MM.1S (cell line): ENCODE data around the gene RB1.

Experiments
- DNase-seq: peaks from one replicate; pipeline ENCODE4 v3.0.0-alpha.2; 2015
- H2AFZ ChIP-seq: fragments of 300-600 bp; sonication (generic); 2 replicates; pipeline ENCODE4 v1.6.0; 2016; ENCODE audit warnings: antibody characterized with exemption, low read length
- H3F3A ChIP-seq: fragments of 300-600 bp; sonication (generic); 2 replicates; pipeline ENCODE4 v1.6.1; 2016; ENCODE audit warnings: mild to moderate bottlenecking, antibody characterized with exemption, low read length, moderate library complexity, mixed read lengths; ENCODE audit not compliant: insufficient read depth
- H3K27ac ChIP-seq: fragments of 300-600 bp; sonication (generic); 2 replicates; pipeline ENCODE4 v1.5.1; 2016; ENCODE audit warnings: mild to moderate bottlenecking, low read length
- H3K27me3 ChIP-seq: fragments of 300-600 bp; sonication (generic); replicated peaks from 2 replicates; pipeline ENCODE4 v1.6.0; 2016; ENCODE audit warnings: low read length; ENCODE audit not compliant: insufficient read depth
- H3K36me3 ChIP-seq: fragments of 300-600 bp; sonication (generic); replicated peaks from 2 replicates; pipeline ENCODE4 v1.6.1; 2016; ENCODE audit warnings: mild to moderate bottlenecking, low read length, mixed read lengths; ENCODE audit not compliant: insufficient read depth
- H3K4me1 ChIP-seq: fragments of 300-600 bp; sonication (generic); 2 replicates; pipeline ENCODE4 v1.6.1; 2016; ENCODE audit warnings: low read length, mixed read lengths
- H3K4me2 ChIP-seq: fragments of 300-600 bp; sonication (generic); 2 replicates; pipeline ENCODE4 v1.6.0; 2016; ENCODE audit warnings: low read depth, low read length
- H3K4me3 ChIP-seq: fragments of 300-600 bp; sonication (generic); 2 replicates; pipeline ENCODE4 v1.5.1; 2016; ENCODE audit warnings: low read length, mixed read lengths
- H3K79me2 ChIP-seq: fragments of 300-600 bp; sonication (generic); 2 replicates; pipeline ENCODE4 v1.6.1; 2016; ENCODE audit warnings: mixed run types, low read length, mixed read lengths
- H3K9ac ChIP-seq: fragments of 300-600 bp; sonication (generic); 2 replicates; pipeline ENCODE4 v1.6.1; 2016; ENCODE audit warnings: low read length, mixed read lengths
- H3K9me2 ChIP-seq: fragments of 300-600 bp; sonication (generic); replicated peaks from 2 replicates; pipeline ENCODE4 v1.6.1; 2016; ENCODE audit warnings: mild to moderate bottlenecking, low read length, mixed read lengths; ENCODE audit not compliant: insufficient read depth
- H3K9me3 ChIP-seq: fragments of 300-600 bp; sonication (generic); replicated peaks from 2 replicates; pipeline ENCODE4 v1.6.1; 2016; ENCODE audit warnings: mild to moderate bottlenecking, low read length, mixed read lengths; ENCODE audit not compliant: insufficient read depth
- H4K20me1 ChIP-seq: fragments of 300-600 bp; sonication (generic); 2 replicates; pipeline ENCODE4 v1.6.1; 2016; ENCODE audit warnings: mild to moderate bottlenecking, low read length, moderate library complexity, mixed read lengths; ENCODE audit not compliant: insufficient read depth
- EZH2 ChIP-seq: fragments of 300-600 bp; sonication (generic); optimal IDR thresholded peaks from 2 replicates; pipeline ENCODE3; 2017; ENCODE audit warnings: low read depth, mild to moderate bottlenecking, antibody characterized with exemption, low read length, mixed read lengths
- EZH2phosphoT487 ChIP-seq: fragments of 300-600 bp; sonication (generic); IDR thresholded peaks from 2 replicates; pipeline ENCODE4 v1.6.1; 2018; ENCODE audit warnings: antibody characterized with exemption, low read length
- TF ChIP-seq, protein P1 (sequence below): fragments of 300-600 bp; sonication (generic); IDR thresholded peaks from 2 replicates; pipeline ENCODE4 v1.5.1; 2016; ENCODE audit warnings: antibody characterized with exemption, low read length, mixed read lengths

The RB1 gene

DNA sequence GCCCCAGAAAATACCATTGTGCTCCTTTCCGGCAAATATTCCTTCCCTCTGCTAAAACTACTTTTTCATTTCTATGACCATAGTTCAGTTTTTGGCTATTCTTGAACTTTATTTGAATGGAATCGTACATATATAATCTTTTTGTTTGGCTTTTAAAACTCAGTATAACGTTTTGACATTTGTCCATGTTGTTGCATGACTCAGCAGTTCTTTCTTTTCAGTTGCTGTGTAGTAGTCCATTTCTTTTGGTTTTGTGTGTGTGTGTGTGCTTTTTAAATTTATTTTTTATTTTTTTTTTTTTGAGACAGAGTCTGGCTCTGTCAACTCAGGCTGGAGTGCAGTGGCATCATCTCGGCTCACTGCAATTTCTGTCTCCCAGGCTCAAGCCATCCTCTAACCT lies 35.5 kb upstream of the RB1 start:
- Histone ChIP-seq H2AFZ (no peak overlapping the region), H3K9ac (no peak overlapping the region), H4K20me1 (no peaks in the 10 kb centered on the region), H3K4me2 (no peak overlapping the region), H3K9me2 (no peaks in the 10 kb centered on the region), H3K79me2 (no peaks in the 10 kb centered on the region), H3K27ac (no peak overlapping the region), H3K4me3 (no peak overlapping the region), H3K4me1 (no peaks in the 10 kb centered on the region), H3K36me3 (no peaks in the 10 kb centered on the region), H3K27me3 (no peaks in the 10 kb centered on the region), H3K9me3 (no peaks in the 10 kb centered on the region), H3F3A (no peaks in the 10 kb centered on the region)
- DNase-seq = no peak
- no peak for TF ChIP-seq EZH2
- TF ChIP-seq EZH2phosphoT487 = no peak

DNA sequence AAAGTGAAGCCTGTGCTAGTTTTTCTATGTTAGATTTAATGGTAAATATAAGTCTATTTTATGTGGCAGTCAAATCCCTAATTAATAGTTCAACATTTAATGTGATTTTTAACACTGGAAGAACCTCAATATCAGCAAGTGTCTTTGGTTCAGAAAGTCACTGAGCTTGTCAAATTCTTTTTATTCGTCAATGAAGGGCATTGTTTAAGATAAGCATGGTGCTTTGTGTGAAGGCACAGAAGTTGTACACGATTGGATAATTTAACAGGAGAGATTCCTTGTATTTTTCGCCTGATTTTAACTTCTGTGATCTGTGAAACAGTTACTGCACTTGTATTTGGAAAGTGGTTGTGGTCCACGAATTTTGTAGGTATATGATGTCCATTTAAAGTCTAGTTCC lies 30.2 kb upstream of the RB1 start:
- no peak for DNase-seq
- no peak overlapping the region for H3K9ac ChIP-seq

DNA sequence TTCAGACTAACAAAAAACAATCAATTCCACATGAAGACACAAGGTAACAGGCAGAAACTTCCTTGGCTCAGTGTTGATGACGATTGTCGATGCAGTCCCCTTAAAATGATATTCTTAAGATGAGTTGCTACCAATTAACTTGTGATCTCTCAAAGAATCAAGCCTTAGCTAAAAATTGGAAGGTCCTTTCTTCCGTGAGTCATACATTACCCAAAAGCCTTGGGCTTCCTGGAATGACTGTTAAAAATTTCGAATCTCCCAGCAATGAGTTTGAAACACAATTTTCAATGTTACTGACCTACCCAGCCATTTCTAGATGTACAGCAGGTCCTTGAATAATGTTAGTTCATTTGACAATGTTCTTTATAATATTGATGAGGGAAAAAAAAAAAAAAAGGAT lies 28.0 kb upstream of the RB1 start:
- DNase-seq = no peak
- H3K9me2 ChIP-seq = no peaks in the 10 kb centered on the region
- TF ChIP-seq, protein P1, sequence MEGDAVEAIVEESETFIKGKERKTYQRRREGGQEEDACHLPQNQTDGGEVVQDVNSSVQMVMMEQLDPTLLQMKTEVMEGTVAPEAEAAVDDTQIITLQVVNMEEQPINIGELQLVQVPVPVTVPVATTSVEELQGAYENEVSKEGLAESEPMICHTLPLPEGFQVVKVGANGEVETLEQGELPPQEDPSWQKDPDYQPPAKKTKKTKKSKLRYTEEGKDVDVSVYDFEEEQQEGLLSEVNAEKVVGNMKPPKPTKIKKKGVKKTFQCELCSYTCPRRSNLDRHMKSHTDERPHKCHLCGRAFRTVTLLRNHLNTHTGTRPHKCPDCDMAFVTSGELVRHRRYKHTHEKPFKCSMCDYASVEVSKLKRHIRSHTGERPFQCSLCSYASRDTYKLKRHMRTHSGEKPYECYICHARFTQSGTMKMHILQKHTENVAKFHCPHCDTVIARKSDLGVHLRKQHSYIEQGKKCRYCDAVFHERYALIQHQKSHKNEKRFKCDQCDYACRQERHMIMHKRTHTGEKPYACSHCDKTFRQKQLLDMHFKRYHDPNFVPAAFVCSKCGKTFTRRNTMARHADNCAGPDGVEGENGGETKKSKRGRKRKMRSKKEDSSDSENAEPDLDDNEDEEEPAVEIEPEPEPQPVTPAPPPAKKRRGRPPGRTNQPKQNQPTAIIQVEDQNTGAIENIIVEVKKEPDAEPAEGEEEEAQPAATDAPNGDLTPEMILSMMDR = no peak
- TF ChIP-seq EZH2phosphoT487 (no peak), EZH2 (no peak)
- H3K4me2 ChIP-seq = no peak overlapping the region
- H3K4me1 ChIP-seq = no peaks in the 10 kb centered on the region
- no peaks in the 10 kb centered on the region for H3K9me3 ChIP-seq
- no peaks in the 10 kb centered on the region for H4K20me1 ChIP-seq
- H2AFZ ChIP-seq = no peak overlapping the region
- no peaks in the 10 kb centered on the region for H3K36me3 ChIP-seq
- no peak overlapping the region for H3K4me3 ChIP-seq
- no peaks in the 10 kb centered on the region for H3K27me3 ChIP-seq
- H3K79me2 ChIP-seq = no peaks in the 10 kb centered on the region
- no peaks in the 10 kb centered on the region for H3F3A ChIP-seq
- H3K27ac ChIP-seq = no peak overlapping the region
- H3K9ac ChIP-seq = no peak overlapping the region

More for the DNA sequence above, 30.2 kb upstream of the RB1 start:
- H4K20me1 ChIP-seq = no peaks in the 10 kb centered on the region
- no peak overlapping the region for H3K4me2 ChIP-seq
- no peak overlapping the region for H3K27ac ChIP-seq
- H3K27me3 ChIP-seq = no peaks in the 10 kb centered on the region
- no peaks in the 10 kb centered on the region for H3K79me2 ChIP-seq
- no peak overlapping the region for H3K4me3 ChIP-seq
- no peaks in the 10 kb centered on the region for H3K36me3 ChIP-seq
- no peaks in the 10 kb centered on the region for H3K9me2 ChIP-seq
- TF ChIP-seq EZH2 = no peak
- TF ChIP-seq, protein P1 = no peak
- H2AFZ ChIP-seq = no peak overlapping the region
- no peaks in the 10 kb centered on the region for H3F3A ChIP-seq
- H3K9me3 ChIP-seq = no peaks in the 10 kb centered on the region
- no peaks in the 10 kb centered on the region for H3K4me1 ChIP-seq

DNA sequence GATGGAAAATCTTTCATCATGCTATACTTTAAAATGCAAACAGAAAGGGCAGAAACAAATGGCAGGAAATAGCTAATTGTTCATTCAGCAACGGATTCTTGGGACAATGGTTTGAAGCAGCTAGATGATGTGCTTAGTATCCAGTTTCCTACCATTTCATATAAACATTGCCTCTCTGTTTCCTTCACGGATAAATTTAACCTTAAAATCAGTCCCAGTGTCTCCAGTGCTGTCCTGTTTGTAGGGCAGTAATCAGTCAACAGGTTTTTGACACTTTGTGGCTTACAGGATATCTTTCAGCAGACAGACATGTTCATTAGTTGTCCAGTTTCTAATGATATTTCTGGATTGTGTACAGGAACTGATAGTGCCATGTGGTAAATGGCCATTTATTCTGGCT lies 24.7 kb upstream of the RB1 start:
- Histone ChIP-seq H4K20me1 (no peaks in the 10 kb centered on the region), H3K36me3 (no peaks in the 10 kb centered on the region), H3F3A (no peaks in the 10 kb centered on the region), H3K27ac (no peak overlapping the region), H3K27me3 (no peaks in the 10 kb centered on the region), H3K4me2 (no peak overlapping the region), H3K9ac (no peak overlapping the region), H3K4me1 (no peaks in the 10 kb centered on the region), H3K9me3 (no peaks in the 10 kb centered on the region), H2AFZ (no peak overlapping the region), H3K4me3 (no peak overlapping the region), H3K9me2 (no peaks in the 10 kb centered on the region), H3K79me2 (no peaks in the 10 kb centered on the region)
- no peak for DNase-seq
- TF ChIP-seq, protein P1 = no peak
- no peak for TF ChIP-seq EZH2phosphoT487
- TF ChIP-seq EZH2 = no peak
